ENCODE data around the gene FAM118B.

FAM118B gene

DNA sequence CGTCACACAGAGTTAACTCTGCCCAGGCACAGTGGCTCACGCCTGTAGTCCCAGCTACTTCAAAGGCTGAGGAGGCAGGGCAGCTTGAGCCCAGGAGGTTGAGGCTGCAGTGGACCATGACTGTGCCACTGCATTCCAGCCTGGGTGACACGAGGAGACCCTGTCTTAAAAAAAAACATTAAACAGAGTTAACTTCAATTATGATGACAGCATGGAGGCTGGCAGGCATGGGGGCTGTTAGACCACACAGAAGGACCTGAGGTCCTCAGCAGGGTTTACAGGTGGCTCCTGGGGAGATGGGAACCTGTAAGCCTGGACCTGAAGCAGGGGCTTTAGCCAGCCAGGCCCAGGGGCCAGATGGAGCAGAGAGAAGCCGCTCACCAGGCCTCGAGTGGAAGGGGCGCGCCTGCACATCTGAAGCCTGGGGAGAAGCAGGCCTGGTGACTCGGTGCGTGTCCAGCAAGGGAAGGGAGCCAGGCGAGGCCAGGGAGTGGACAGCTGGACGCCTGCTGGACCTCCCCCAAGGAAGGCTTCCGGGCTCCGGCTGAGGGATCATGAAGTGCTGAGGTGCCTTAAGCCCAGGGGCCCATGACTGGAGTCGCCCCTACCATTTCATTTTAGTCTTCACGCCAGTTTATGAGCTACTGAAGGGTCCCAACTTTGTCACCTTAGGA, 25.4 kb upstream of the FAM118B start:
- Histone ChIP-seq H3F3A (ENCODE audit: insufficient read depth, low read length) (no peaks in the 10 kb centered on the region), H4K20me1 (ENCODE audit: insufficient read depth, low read length) (no peaks in the 10 kb centered on the region), H3K4me3 (ENCODE audit: low read depth, low read length, poor library complexity, severe bottlenecking) (no peak overlapping the region), H3K27me3 (ENCODE audit: insufficient read depth, low read length) (no peaks in the 10 kb centered on the region), H3K4me2 (ENCODE audit: low read length) (no peak overlapping the region), H3K79me2 (ENCODE audit: insufficient read depth, low read length) (no peaks in the 10 kb centered on the region), H3K36me3 (ENCODE audit: insufficient read depth, low read length) (peaks cover 3% of the 10 kb centered on the region; the same call in 1 of the 2 replicates), H3K9me2 (ENCODE audit: low read depth, low read length) (no peaks in the 10 kb centered on the region), H3K9me3 (ENCODE audit: low read length) (no peaks in the 10 kb centered on the region), H2AFZ (ENCODE audit: low read length) (no peak overlapping the region), H3K9ac (ENCODE audit: low read length) (no peak overlapping the region), H3K27ac (ENCODE audit: low read depth, low read length, poor library complexity, severe bottlenecking) (no peak overlapping the region), H3K4me1 (ENCODE audit: insufficient read depth, low read length, severe bottlenecking) (peaks cover 18% of the 10 kb centered on the region)
- TF ChIP-seq EZH2 (IDR thresholded peaks at IDR 0.05; ENCODE audit: borderline replicate concordance, low read length), result no peak
- TF ChIP-seq, protein P1, sequence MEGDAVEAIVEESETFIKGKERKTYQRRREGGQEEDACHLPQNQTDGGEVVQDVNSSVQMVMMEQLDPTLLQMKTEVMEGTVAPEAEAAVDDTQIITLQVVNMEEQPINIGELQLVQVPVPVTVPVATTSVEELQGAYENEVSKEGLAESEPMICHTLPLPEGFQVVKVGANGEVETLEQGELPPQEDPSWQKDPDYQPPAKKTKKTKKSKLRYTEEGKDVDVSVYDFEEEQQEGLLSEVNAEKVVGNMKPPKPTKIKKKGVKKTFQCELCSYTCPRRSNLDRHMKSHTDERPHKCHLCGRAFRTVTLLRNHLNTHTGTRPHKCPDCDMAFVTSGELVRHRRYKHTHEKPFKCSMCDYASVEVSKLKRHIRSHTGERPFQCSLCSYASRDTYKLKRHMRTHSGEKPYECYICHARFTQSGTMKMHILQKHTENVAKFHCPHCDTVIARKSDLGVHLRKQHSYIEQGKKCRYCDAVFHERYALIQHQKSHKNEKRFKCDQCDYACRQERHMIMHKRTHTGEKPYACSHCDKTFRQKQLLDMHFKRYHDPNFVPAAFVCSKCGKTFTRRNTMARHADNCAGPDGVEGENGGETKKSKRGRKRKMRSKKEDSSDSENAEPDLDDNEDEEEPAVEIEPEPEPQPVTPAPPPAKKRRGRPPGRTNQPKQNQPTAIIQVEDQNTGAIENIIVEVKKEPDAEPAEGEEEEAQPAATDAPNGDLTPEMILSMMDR (IDR thresholded peaks at IDR 0.05; ENCODE audit: low read length), result no peak

DNA sequence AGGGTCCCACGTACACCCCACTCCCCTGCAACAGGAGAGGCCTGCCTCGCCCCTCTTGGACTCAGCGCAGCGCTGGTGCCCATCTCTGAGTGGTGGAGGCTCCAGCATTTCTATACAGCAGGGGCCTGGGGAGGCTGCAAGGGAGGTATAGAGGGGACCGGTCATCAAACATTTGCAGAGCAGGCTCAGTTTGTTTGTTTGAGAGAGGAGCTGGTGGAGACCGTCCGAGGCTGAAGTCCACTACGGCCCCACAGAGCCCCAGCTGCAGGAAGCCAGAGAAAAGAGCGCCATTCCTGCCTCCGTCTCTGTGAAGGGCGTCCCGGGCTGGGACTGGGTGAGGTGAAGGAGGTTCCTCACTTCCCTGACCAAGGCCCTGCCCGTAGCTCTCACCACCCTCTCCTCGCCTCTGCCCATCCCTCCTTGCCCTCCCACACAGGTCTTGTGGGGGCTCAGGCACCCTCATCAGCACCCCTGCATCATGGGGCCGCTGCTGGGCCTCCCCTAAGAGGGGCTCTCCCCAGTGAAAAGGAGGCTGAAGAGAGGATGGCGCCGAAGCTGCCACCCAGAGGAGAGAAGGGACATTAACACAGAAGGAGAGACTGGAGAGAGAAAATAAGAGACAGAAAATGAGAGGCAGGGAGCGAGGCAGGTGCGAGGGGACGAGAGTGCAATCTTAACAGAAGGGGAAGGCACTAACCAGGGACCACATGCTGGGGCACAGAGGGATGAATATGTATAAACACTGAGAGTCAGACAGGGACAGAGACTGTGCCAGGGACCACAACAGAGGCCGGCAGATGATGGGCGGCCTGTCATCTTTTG, 24.7 kb upstream of the FAM118B start:
- H4K20me1 ChIP-seq (ENCODE audit: insufficient read depth, low read length), result no peaks in the 10 kb centered on the region
- no peaks in the 10 kb centered on the region for H3K27me3 ChIP-seq (ENCODE audit: insufficient read depth, low read length)
- no peaks in the 10 kb centered on the region for H3K9me2 ChIP-seq (ENCODE audit: low read depth, low read length)
- TF ChIP-seq, protein P1 (IDR thresholded peaks at IDR 0.05; ENCODE audit: low read length), result peak; percentile 18
- no peak for TF ChIP-seq EZH2 (IDR thresholded peaks at IDR 0.05; ENCODE audit: borderline replicate concordance, low read length)
- no peak overlapping the region for H2AFZ ChIP-seq (ENCODE audit: low read length)
- no peak overlapping the region for H3K9ac ChIP-seq (ENCODE audit: low read length)
- no peaks in the 10 kb centered on the region for H3K9me3 ChIP-seq (ENCODE audit: low read length)
- no peaks in the 10 kb centered on the region for H3F3A ChIP-seq (ENCODE audit: insufficient read depth, low read length)
- H3K4me2 ChIP-seq (ENCODE audit: low read length), result no peak overlapping the region
- H3K4me1 ChIP-seq (ENCODE audit: insufficient read depth, low read length, severe bottlenecking), result peaks cover 18% of the 10 kb centered on the region
- no peak overlapping the region for H3K4me3 ChIP-seq (ENCODE audit: low read depth, low read length, poor library complexity, severe bottlenecking)
- H3K79me2 ChIP-seq (ENCODE audit: insufficient read depth, low read length), result no peaks in the 10 kb centered on the region
- H3K36me3 ChIP-seq (ENCODE audit: insufficient read depth, low read length), result peaks cover 7% of the 10 kb centered on the region; the same call in 1 of the 2 replicates
- H3K27ac ChIP-seq (ENCODE audit: low read depth, low read length, poor library complexity, severe bottlenecking), result no peak overlapping the region

DNA sequence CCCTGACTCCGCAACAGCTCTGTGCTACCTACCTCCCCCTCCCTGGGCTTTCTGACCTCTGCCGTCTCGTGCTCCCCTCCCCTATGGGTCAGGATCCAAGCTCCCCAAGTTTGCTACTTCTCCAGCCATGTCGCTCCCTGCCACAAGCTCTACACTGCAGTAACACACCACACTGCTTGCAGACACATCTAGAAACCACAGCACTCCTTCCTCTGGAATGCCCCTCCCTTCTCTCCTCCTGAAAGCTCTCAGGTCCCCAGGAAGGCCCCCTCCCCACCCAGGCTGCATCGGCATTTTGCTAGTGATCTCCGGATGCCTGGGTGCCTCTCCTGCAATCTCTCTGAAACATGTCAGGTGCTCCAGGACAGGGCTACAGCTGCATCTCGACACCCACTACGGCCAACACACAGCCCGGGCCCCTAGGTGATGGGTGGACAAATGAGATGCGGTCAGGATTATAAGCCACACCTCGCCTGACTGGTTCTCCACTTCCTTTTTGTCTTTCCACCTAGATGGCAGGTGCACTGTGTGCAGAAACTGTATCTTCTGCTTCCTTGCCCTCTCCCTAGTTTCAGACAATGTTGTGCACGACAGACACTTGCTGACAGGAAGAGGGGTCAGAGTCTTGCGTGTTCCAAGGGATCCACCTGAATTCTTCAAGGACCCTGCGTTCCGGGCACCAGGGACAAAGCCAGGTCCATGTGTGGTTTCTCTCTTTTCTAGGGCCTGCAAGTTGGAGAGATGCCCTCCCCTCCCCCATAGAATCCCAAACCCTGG, 23.1 kb upstream of the FAM118B start:
- Histone ChIP-seq H3K36me3 (ENCODE audit: insufficient read depth, low read length) (peaks cover 19% of the 10 kb centered on the region), H3K27me3 (ENCODE audit: insufficient read depth, low read length) (no peaks in the 10 kb centered on the region), H3K9ac (ENCODE audit: low read length) (no peak overlapping the region), H3K4me2 (ENCODE audit: low read length) (peak overlapping the region; percentile 58), H3K4me3 (ENCODE audit: low read depth, low read length, poor library complexity, severe bottlenecking) (peak overlapping the region; percentile 19), H2AFZ (ENCODE audit: low read length) (no peak overlapping the region), H3K9me3 (ENCODE audit: low read length) (no peaks in the 10 kb centered on the region), H3K9me2 (ENCODE audit: low read depth, low read length) (no peaks in the 10 kb centered on the region), H3K4me1 (ENCODE audit: insufficient read depth, low read length, severe bottlenecking) (peaks cover 18% of the 10 kb centered on the region), H3F3A (ENCODE audit: insufficient read depth, low read length) (no peaks in the 10 kb centered on the region), H4K20me1 (ENCODE audit: insufficient read depth, low read length) (no peaks in the 10 kb centered on the region), H3K27ac (ENCODE audit: low read depth, low read length, poor library complexity, severe bottlenecking) (peak overlapping the region; percentile 65), H3K79me2 (ENCODE audit: insufficient read depth, low read length) (no peaks in the 10 kb centered on the region)
- no peak for TF ChIP-seq EZH2 (IDR thresholded peaks at IDR 0.05; ENCODE audit: borderline replicate concordance, low read length)
- TF ChIP-seq, protein P1 (IDR thresholded peaks at IDR 0.05; ENCODE audit: low read length), result no peak
